ENCODE results near the gene GSTT4. TPM values are rescaled to one million over a fixed set of nuclear protein-coding genes. Genes with fewer than 3 reads are reported as not detected.

GSTT4 gene
- polyA plus RNA-seq, 1 of the 3 experiments (the other 2 are of a cell fraction) = not detected

GRCh38 chr22:24037851-24038765, 32.9 kb upstream of the GSTT4 start:
- peaks cover 2% of the 10 kb centered on the region for H3F3A ChIP-seq (replicated peaks; ENCODE audit: insufficient read depth)
- no peak for DNase-seq
- no peaks in the 10 kb centered on the region for H3K9me2 ChIP-seq
- H4K20me1 ChIP-seq (ENCODE audit: insufficient read depth) = peaks cover 13% of the 10 kb centered on the region
- no peaks in the 10 kb centered on the region; a peak in 2 of 4 replicates for H3K4me1 ChIP-seq (ENCODE audit: control insufficient read depth in 1 of 2, insufficient read depth in 2 of 2, low read depth in 1 of 2, low read length in 1 of 2)
- H3K9ac ChIP-seq = no peak overlapping the region
- ChIA-PET CTCF (interaction anchor here (1.1 to 2.4 kb wide), 2 partner anchors 19 to 119 kb away, joined by 3 to 6 read pairs; no protein-coding TSS in a partner anchor), POLR2A (no interaction called here)
- H3K4me2 ChIP-seq = no peak overlapping the region
- H3K79me2 ChIP-seq (ENCODE audit: insufficient read depth) = peaks cover 3% of the 10 kb centered on the region; the same call in 1 of the 2 replicates
- H2AFZ ChIP-seq (ENCODE audit: low read depth) = no peak overlapping the region
- no peak overlapping the region for H3K4me3 ChIP-seq (ENCODE audit: low read depth in 2 of 2, low read length in 1 of 2)
- H3K27ac ChIP-seq (ENCODE audit: low read depth in 2 of 2, low read length in 1 of 2) = no peak overlapping the region
- H3K9me3 ChIP-seq = no peaks in the 10 kb centered on the region
- peaks cover 17 to 47% of the 10 kb centered on the region in 2 experiments for H3K36me3 ChIP-seq (replicated peaks in 1 of 2; ENCODE audit: control insufficient read depth in 1 of 2, insufficient read depth in 2 of 2, low read length in 1 of 2)
- TF ChIP-seq FOXM1 (IDR thresholded peaks at IDR 0.05; ENCODE audit: low read depth) (no peak), ELF1 (IDR thresholded peaks at IDR 0.05) (no peak), RCOR1 (IDR thresholded peaks at IDR 0.05; ENCODE audit: low read length) (no peak), GATA2 (CRISPR knock-in tag; IDR thresholded peaks at IDR 0.05) (no peak), RXRA (IDR thresholded peaks at IDR 0.05; ENCODE audit: borderline replicate concordance, low read depth) (no peak), RAD21 (IDR thresholded peaks at IDR 0.05; ENCODE audit: low read length) (no peak), EP300 (IDR thresholded peaks at IDR 0.05; ENCODE audit: borderline replicate concordance in 1 of 2, low read depth in 1 of 2, low read length in 1 of 2) (no peak), PBX3 (IDR thresholded peaks at IDR 0.05) (no peak), MAX (IDR thresholded peaks at IDR 0.05; ENCODE audit: low read depth) (no peak), JUND (IDR thresholded peaks at IDR 0.05) (no peak), TAF1 (IDR thresholded peaks at IDR 0.05; ENCODE audit: borderline replicate concordance, low read depth, low read length) (no peak), FOXJ3 (CRISPR knock-in tag; IDR thresholded peaks at IDR 0.05) (no peak)
- whole genome bisulfite sequencing (ENCODE audit: low lambda C conversion rate) = 95% methylated on average over 8 of the region's 8 CpGs
- no peaks in the 10 kb centered on the region for H3K27me3 ChIP-seq (ENCODE audit: insufficient read depth)

GRCh38 chr22:24035296-24035695, 30.0 kb upstream of the GSTT4 start:
- H4K20me1 ChIP-seq (ENCODE audit: insufficient read depth) = peaks cover 18% of the 10 kb centered on the region; the same call in 1 of the 2 replicates
- no peak overlapping the region for H3K27ac ChIP-seq (ENCODE audit: low read depth in 2 of 2, low read length in 1 of 2)
- H2AFZ ChIP-seq (ENCODE audit: low read depth) = no peak overlapping the region
- no peak overlapping the region for H3K9ac ChIP-seq
- TF ChIP-seq GABPA (IDR thresholded peaks at IDR 0.05; ENCODE audit: low read depth) (no peak), CHD2 (IDR thresholded peaks at IDR 0.05; ENCODE audit: low read length, partially characterized antibody) (no peak), GATA2 (CRISPR knock-in tag; IDR thresholded peaks at IDR 0.05) (no peak), FOSL2 (IDR thresholded peaks at IDR 0.05; ENCODE audit: borderline replicate concordance, low read depth) (no peak), IRF3 (IDR thresholded peaks at IDR 0.05; ENCODE audit: low read depth, low read length) (no peak)
- H3K79me2 ChIP-seq (ENCODE audit: insufficient read depth) = peaks cover 30% of the 10 kb centered on the region
- peaks cover 6 to 34% of the 10 kb centered on the region in 2 experiments for H3K36me3 ChIP-seq (replicated peaks in 1 of 2; ENCODE audit: control insufficient read depth in 1 of 2, insufficient read depth in 2 of 2, low read length in 1 of 2)
- H3K4me3 ChIP-seq (ENCODE audit: low read depth in 2 of 2, low read length in 1 of 2) = no peak overlapping the region
- no peak for DNase-seq
- H3F3A ChIP-seq (replicated peaks; ENCODE audit: insufficient read depth) = no peaks in the 10 kb centered on the region
- CTCF ChIA-PET = no interaction called here
- H3K9me3 ChIP-seq = no peaks in the 10 kb centered on the region
- peaks cover 0 to 12% of the 10 kb centered on the region in 2 experiments; a peak in 2 of 4 replicates for H3K4me1 ChIP-seq (ENCODE audit: control insufficient read depth in 1 of 2, insufficient read depth in 2 of 2, low read depth in 1 of 2, low read length in 1 of 2)
- no peak overlapping the region for H3K4me2 ChIP-seq
- WGBS (ENCODE audit: low lambda C conversion rate) = 90% methylated on average over 5 of the region's 5 CpGs
- no peaks in the 10 kb centered on the region for H3K9me2 ChIP-seq
- no peaks in the 10 kb centered on the region for H3K27me3 ChIP-seq (ENCODE audit: insufficient read depth)
- POLR2A ChIA-PET = no interaction called here
